ACC112 (cell line): ENCODE results near the gene SPATA20.

Source experiments
- H2AFZ ChIP-seq: fragments of 200-600 bp; sonication (generic); one replicate; pipeline ENCODE4 v1.6.0; 2017; ENCODE audit warnings: antibody characterized with exemption, low read length; ENCODE audit not compliant: unreplicated experiment
- H3K27ac ChIP-seq: fragments of 200-600 bp; sonication (generic); 2 replicates; pipeline ENCODE4 v1.5.1; 2014; ENCODE audit warnings: low read depth, mild to moderate bottlenecking, antibody characterized with exemption, low read length, moderate library complexity
- H3K27me3 ChIP-seq: fragments of 200-600 bp; sonication (generic); 2 replicates; pipeline ENCODE4 v1.6.1; 2014; ENCODE audit warnings: mild to moderate bottlenecking, antibody characterized with exemption, low read length, moderate library complexity, mixed read lengths; ENCODE audit not compliant: insufficient read depth
- H3K36me3 ChIP-seq: fragments of 200-600 bp; sonication (generic); 2 replicates; pipeline ENCODE4 v1.6.1; 2016; ENCODE audit warnings: mild to moderate bottlenecking, antibody characterized with exemption, low read length, moderate library complexity, mixed read lengths; ENCODE audit not compliant: insufficient read depth
- H3K4me1 ChIP-seq: fragments of 200-600 bp; sonication (generic); one replicate; pipeline ENCODE4 v1.6.1; 2016; ENCODE audit warnings: low read length, mixed read lengths; ENCODE audit not compliant: insufficient read depth, unreplicated experiment, control insufficient read depth
- H3K4me3 ChIP-seq: fragments of 200-600 bp; sonication (generic); 2 replicates; pipeline ENCODE4 v1.5.1; 2014; ENCODE audit warnings: mild to moderate bottlenecking, low read depth, low read length
- H3K79me2 ChIP-seq: fragments of 200-600 bp; sonication (generic); one replicate; pipeline ENCODE4 v1.6.0; 2016; ENCODE audit warnings: low read length; ENCODE audit not compliant: control insufficient read depth, unreplicated experiment, insufficient read depth

Gene SPATA20

GRCh38 chr17:50549256-50549941, 2.4 kb downstream of the SPATA20 start:
- Histone ChIP-seq H2AFZ (no peak overlapping the region), H3K79me2 (peaks cover 10% of the 10 kb centered on the region), H3K27me3 (no peaks in the 10 kb centered on the region), H3K27ac (no peak overlapping the region), H3K4me3 (no peak overlapping the region), H3K4me1 (peaks cover 8% of the 10 kb centered on the region), H3K36me3 (no peaks in the 10 kb centered on the region)

DNA sequence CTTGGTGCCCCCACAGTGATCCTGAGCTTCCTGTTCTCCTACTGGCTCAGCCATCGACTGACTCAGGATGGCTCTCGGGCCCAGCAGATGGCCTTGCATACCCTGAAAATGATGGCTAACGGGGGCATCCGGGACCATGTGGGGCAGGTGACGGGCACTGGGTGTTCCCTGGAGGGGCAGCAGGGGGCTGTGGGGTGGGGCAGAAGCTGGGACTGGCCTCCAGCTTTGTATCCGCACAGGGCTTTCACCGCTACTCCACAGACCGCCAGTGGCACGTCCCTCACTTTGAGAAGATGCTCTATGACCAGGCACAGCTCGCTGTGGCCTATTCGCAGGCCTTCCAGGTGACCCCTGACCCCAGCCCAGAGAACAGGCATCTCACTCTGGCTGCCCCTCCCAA, 3.0 kb downstream of the SPATA20 start:
- Histone ChIP-seq H2AFZ (no peak overlapping the region), H3K27ac (no peak overlapping the region), H3K4me1 (peaks cover 8% of the 10 kb centered on the region), H3K36me3 (no peaks in the 10 kb centered on the region), H3K4me3 (no peak overlapping the region), H3K27me3 (no peaks in the 10 kb centered on the region), H3K79me2 (peaks cover 10% of the 10 kb centered on the region)

GRCh38 chr17:50550661-50551432, 3.9 kb downstream of the SPATA20 start:
- H3K4me1 ChIP-seq, result peaks cover 8% of the 10 kb centered on the region
- no peak overlapping the region for H2AFZ ChIP-seq
- H3K27ac ChIP-seq, result no peak overlapping the region
- H3K27me3 ChIP-seq, result no peaks in the 10 kb centered on the region
- H3K4me3 ChIP-seq, result no peak overlapping the region
- H3K36me3 ChIP-seq, result no peaks in the 10 kb centered on the region
- peaks cover 10% of the 10 kb centered on the region for H3K79me2 ChIP-seq

DNA sequence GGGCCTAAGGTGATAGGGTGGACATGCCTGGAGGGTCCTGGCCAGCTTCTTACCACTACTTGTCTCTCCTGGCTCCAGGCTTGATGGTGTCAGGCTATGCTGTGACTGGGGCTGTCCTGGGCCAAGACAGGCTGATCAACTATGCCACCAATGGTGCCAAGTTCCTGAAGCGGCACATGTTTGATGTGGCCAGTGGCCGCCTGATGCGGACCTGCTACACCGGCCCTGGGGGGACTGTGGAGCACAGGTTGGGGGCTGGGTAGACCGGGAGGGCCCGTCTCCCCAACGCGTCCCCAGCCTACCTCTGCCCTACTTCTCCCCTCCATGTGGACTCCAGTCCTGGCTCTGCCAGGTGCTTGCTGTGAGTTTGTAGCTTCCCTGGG, 4.5 kb downstream of the SPATA20 start:
- Histone ChIP-seq H3K4me3 (no peak overlapping the region), H3K4me1 (peaks cover 8% of the 10 kb centered on the region), H3K27me3 (no peaks in the 10 kb centered on the region), H3K36me3 (no peaks in the 10 kb centered on the region), H2AFZ (no peak overlapping the region), H3K79me2 (peaks cover 10% of the 10 kb centered on the region), H3K27ac (no peak overlapping the region)

- peaks cover 8% of the 10 kb centered on the region for H3K4me1 ChIP-seq
- H3K27ac ChIP-seq, result no peak overlapping the region
- no peak overlapping the region for H2AFZ ChIP-seq
- H3K4me3 ChIP-seq, result no peak overlapping the region
- no peaks in the 10 kb centered on the region for H3K27me3 ChIP-seq
- peaks cover 10% of the 10 kb centered on the region for H3K79me2 ChIP-seq
- H3K36me3 ChIP-seq, result no peaks in the 10 kb centered on the region
These were observed 4.9 kb downstream of the SPATA20 start for GRCh38 chr17:50551884-50552283.

- Histone ChIP-seq H2AFZ (no peak overlapping the region), H3K27ac (no peak overlapping the region), H3K36me3 (no peaks in the 10 kb centered on the region), H3K4me1 (peaks cover 2% of the 10 kb centered on the region), H3K27me3 (peaks cover 7% of the 10 kb centered on the region), H3K79me2 (no peaks in the 10 kb centered on the region), H3K4me3 (no peak overlapping the region)
These were observed 7.2 kb downstream of the SPATA20 start for GRCh38 chr17:50554201-50554600.

DNA sequence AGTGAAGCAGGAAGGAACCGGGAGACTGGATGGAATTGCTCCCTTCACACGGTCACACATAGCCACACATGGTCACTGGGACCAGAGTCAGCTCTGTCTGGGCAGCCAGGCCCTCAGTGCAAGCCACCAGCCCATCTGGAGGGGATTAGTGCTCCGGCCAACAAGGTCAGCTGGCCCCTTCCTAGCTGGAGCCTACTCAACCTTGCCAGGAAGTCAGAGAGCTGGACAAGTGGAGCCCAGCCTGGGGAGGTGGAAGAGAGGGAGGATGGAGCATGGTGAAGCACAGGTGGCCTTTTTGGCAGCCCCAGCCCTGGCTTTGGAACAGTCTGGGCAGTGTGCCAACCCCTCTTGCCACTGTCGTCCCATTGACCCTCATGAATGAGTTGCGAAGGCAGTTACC, 9.8 kb downstream of the SPATA20 start:
- Histone ChIP-seq H3K4me1 (peaks cover 16% of the 10 kb centered on the region), H3K27ac (no peak overlapping the region), H3K36me3 (no peaks in the 10 kb centered on the region), H2AFZ (no peak overlapping the region), H3K79me2 (no peaks in the 10 kb centered on the region), H3K27me3 (peaks cover 23% of the 10 kb centered on the region), H3K4me3 (no peak overlapping the region)

DNA sequence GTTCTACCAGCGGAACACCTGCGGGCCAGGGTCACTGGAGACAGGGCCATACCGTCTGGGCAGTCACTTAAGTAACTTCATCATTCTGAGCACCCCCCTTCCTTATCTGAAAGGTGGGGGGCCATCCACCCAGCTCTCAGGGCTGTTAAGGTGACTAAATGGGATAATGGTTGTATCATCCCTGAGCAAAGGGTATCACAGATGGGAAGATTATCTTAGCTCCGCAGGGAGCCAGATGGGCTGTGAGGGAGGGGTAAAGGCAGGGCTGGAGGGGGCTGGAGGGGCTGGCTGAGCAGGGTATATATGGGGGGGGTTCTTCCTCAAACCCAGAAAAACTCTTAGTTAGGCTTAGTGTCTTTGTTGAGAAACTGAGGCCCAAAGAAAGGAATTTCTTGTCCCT, 10.7 kb downstream of the SPATA20 start:
- no peaks in the 10 kb centered on the region for H3K79me2 ChIP-seq
- H2AFZ ChIP-seq, result no peak overlapping the region
- peaks cover 16% of the 10 kb centered on the region for H3K4me1 ChIP-seq
- peaks cover 29% of the 10 kb centered on the region for H3K27me3 ChIP-seq
- H3K27ac ChIP-seq, result no peak overlapping the region
- H3K36me3 ChIP-seq, result no peaks in the 10 kb centered on the region
- no peak overlapping the region for H3K4me3 ChIP-seq

DNA sequence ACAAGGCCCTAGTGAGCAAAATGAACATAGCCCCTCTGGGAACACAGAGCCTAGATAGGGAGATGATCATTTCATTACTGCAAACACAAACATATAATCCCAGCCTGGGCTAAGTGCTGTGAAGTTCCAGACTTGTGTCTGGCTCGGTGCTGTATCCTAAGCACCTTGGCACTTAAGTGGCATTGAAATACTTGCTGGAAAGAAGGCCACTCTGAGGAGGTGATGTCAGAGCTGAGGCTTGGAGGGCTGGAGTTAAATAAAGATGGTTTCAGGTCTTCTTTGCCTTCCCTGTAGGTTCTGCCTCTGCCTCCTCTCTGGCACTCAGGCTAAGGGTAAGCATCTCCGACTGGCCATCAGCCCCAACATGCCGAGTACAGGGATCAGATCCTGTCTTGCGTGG, 11.1 kb downstream of the SPATA20 start:
- no peak overlapping the region for H3K27ac ChIP-seq
- peaks cover 16% of the 10 kb centered on the region for H3K4me1 ChIP-seq
- H3K27me3 ChIP-seq, result peaks cover 34% of the 10 kb centered on the region
- no peak overlapping the region for H3K4me3 ChIP-seq
- no peak overlapping the region for H2AFZ ChIP-seq
- H3K79me2 ChIP-seq, result no peaks in the 10 kb centered on the region
- no peaks in the 10 kb centered on the region for H3K36me3 ChIP-seq

- no peak overlapping the region for H2AFZ ChIP-seq
- no peaks in the 10 kb centered on the region for H3K79me2 ChIP-seq
- peaks cover 16% of the 10 kb centered on the region for H3K4me1 ChIP-seq
- peaks cover 38% of the 10 kb centered on the region for H3K27me3 ChIP-seq
- no peak overlapping the region for H3K27ac ChIP-seq
- H3K4me3 ChIP-seq, result no peak overlapping the region
- no peaks in the 10 kb centered on the region for H3K36me3 ChIP-seq
These were observed 11.6 kb downstream of the SPATA20 start for GRCh38 chr17:50558581-50558940.
